LHCN-M2 (cell line): Measurements from ENCODE around the gene NR2E3. TPM values are rescaled to one million over a fixed set of nuclear protein-coding genes. Genes with fewer than 3 reads are reported as not detected.
A peak's percentile ranks its signal among the peaks of the same experiment; 100 is the strongest.

Experiments
- DNase-seq: peaks from one replicate; pipeline ENCODE4 v3.0.0-alpha.2; 2012; ENCODE audit warnings: low read depth
- total RNA-seq: library from RNA; depleted of rRNA; stranded (reverse); fragments of >200 nt; gene quantifications from 2 replicates; pipeline ENCODE4 v1.2.3, GENCODE V29; 2014

The NR2E3 gene
- total RNA-seq, 1 experiment from 2014 or later: 0.06 TPM

DNA sequence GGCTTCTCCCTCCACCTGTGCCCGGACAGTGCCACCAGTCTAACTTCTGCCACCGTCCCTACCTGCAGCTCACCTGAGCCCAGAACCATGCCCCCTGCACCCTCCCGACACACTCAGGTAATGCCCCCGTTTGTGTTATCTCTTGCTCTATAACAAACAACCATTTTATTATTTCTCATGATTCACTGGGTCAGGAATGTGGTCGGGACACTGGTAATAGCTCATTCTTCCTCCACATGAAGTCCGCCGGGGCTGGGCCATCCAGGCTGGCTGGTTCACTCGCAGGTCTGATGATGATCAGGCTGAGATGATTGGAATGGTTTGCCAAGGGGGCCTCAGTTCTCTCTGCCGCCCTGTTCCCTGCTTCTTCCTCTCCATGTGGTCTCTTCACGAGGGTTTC is 20.3 kb upstream of the NR2E3 start:
- DNase-seq: peak; percentile 50

DNA sequence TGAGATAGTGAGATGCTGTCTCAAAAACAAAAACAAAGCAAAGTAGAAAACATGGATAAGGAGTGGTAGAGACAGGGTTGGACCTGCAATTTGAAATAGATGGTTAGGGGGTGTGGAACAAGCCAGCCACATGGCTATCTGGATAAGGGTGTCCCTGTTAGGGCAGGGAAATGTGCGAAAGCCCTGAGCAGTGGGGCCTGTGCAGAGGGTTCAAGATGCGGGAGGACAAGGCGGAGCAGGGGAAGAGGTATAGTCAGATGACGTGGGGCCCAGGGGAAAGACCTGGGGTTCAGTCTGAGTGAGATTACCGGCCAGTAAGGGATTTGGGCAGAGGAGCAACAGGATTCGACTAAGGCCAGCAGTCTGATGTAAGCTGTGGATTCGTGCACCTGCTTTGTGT is 18.4 kb upstream of the NR2E3 start:
- DNase-seq: no peak

- peak; percentile 86 for DNase-seq
Measured at GRCh38 chr15:71792521-71792920, 17.8 kb upstream of the NR2E3 start.

DNA sequence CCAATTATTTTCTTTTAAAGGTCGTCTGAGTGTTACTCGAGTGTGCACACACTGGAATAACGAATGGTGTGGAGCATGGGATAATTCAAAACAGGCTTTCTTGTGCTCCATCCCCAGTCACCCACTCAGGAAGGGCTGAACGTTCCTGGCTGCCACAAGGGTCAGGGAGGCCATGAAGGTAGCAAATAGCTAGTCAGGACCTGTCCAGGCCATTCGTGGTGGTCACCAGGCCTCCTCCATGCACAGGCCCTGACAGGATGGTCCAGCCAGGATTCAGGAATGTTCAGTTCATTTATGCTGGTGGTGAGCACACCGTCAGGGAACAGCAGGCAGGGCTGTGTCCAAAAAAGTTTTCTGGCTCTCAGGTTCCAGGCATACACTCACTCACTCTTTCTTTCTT is 11.7 kb upstream of the NR2E3 start:
- DNase-seq: no peak

- DNase-seq: no peak
Measured at GRCh38 chr15:71800190-71800589, 10.2 kb upstream of the NR2E3 start.

- peak; percentile 81 for DNase-seq
Measured at GRCh38 chr15:71800835-71801745, 9.3 kb upstream of the NR2E3 start.

DNA sequence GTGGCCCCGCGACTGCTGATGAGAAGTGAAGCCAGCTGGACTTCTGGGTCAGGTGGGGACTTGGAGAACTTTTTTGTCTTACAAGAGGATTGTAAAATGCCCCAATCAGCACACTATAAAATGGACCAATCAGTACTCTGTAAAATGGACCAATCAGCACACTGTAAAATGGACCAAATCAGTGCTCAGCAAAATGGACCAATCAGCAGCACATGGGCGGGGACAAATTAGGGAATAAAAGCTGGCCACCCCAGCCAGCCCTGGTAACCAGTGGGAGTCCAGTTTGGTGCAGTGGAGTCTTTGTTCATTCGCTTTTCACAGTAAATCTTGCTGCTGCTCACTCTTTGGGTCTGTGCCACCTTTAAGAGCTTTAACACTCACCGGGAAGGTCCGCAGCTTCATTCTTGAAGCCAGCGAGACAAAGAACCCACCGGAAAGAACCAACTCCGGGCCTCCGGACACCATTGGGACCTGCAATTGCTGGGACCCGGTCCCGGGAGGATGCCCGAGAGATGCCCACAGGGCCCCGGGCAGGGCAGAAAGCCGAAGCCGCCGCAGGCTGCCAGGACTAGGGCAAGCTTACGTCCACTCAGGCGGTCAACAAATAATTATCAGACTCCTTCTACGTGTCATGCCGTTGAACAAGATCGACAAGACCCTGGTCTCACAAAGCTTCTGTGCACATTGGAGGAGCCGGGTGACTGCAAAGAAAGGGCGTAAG is 8.3 kb upstream of the NR2E3 start:
- DNase-seq: no peak

DNA sequence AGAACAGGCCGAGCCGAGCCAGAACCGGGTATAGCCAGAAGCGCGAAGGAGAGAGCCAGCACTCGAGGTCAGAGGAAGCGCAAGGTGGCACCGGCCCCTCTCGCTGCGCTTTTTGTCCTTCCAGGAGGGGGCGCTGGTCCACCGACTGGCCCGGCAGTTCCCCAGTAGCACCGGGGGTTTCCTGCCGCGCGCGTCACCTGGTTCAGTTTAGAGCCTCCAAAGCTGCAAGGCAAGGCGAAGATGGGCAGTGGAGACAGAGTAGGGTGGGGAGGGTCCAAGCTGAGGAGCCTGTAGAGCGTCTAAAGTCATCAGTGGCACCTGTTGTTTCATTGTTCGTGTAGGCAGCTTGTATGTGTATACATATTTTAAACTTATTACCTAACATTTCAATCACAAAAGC is 7.6 kb upstream of the NR2E3 start:
- no peak for DNase-seq

DNA sequence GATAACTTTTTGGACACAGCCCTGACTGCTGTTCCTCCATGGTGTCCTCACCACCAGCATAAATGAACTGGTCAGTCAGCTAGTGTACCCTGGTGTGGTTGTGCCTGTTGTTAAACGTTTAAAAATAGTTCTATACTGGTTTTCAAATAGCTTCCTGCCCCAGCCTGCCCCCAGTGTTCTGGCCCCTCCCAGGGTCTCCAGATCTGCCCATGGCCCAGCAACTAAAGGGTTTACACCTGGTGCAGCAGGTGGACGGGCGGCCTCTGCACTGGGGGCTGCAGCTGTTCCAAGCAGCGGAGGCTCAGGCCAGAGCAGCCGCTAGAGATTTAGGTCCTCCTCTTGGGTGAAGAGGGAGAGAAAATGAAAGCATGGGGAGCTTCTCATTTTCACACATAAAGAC is 6.1 kb upstream of the NR2E3 start:
- peak; percentile 12 for DNase-seq

DNA sequence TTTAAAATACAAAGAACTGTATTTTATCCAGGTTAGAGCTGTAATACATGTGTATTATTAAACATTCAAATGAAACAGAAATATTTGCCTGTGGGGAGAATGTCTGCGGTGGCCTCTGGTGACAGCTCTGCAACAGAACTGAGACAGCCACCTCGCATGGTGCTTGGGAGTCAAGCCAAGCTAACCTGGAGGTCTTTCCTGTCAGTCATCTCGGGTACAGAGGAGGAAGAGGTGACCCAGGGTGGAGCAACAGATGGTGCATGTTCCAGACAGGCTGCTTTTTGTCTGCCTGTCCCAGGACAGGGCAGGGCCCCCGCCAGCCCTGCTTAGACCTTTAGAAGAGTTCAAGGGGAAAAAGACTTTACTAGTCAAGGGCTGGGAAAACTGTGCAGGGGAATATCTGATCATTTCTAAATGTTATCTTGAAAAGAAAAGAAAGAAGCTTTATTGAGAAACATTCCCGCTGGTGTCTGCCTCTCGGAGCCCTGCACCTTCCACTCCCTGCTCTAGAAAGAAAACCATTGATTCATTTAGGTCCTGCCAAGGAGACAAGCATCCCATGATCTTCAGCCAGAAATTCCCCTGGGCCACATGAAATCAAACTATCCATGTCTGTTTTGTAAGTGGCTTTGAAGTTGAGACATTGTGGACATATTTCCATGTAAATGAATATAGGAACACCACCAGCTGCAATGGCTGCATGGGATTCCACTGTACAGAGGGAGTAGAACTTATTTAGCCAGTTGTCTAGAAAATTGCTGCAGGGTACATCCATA is 5.5 kb upstream of the NR2E3 start:
- no peak for DNase-seq

DNA sequence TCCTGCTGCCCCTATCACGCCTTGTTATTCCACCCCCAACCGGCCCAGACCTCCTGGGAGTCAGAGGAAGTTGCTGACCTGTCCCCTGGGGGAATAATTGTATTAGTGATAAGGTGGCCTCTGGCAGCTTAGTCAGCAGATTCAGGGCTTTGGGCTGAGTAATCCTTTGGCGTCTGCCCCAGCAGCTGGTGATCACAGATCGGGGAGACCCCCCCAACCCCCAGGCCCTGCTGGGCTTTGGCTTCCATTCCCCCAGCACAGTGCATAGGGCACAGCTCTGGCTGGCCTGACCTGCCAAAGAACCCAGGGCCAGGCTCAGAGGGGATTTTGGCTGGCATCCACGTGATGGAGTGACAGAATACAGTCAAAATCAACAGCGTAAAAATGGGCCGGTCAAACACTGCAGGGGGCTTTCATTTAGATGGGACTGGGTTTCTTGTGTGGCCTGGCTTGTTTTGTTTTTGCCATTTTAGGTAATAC is 3.9 kb upstream of the NR2E3 start:
- DNase-seq: peak; percentile 62

DNA sequence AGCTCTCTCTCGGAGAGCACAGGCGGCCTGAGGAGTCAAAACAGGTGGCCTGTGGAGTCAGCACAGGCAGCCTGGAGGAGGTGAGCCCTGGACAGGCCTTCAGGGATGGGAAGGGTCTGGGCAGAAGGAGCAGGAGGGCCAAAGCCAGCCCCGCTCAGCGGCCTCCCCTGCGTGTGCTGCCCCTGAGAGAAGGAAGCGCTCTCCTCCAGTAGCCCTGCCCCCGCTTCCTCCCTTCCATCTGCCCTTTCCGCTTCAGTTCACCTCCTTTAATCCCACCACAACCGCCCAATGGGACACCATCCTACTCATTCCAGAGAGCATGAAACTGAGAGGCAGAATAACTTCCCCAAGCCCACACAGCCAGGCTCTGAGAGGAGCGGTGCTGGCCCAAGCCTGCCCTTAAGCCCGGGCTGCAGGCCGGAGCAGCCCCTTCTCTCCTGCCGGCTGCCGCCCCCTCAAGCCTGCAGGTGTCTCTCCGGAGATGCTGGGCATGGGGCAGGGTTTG is 3.2 kb upstream of the NR2E3 start:
- no peak for DNase-seq

GRCh38 chr15:71807691-71808091 is 2.7 kb upstream of the NR2E3 start:
- DNase-seq: peak; percentile 63

GRCh38 chr15:71808311-71809020 is 1.9 kb upstream of the NR2E3 start:
- no peak for DNase-seq

DNA sequence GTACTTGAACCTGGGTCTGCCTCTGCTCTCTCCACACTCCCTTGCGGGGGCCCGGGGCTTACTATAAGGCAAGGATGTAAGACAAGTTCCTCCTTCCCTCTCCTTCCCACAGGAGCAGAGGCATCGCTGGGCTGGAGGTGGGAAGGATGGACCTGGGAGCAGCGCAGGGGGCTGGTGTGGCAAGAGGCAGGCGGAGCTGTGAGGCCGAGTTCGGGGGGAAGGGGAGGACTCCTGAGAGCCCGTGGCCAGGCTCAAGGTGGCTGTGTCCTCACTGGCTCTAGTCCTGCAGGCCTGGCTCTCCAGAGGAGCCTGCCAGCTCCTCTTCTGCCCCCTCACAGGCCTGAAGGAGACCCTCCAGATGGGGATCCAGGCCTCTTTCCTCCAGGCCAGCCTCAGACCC is 1.0 kb upstream of the NR2E3 start:
- DNase-seq: no peak

DNA sequence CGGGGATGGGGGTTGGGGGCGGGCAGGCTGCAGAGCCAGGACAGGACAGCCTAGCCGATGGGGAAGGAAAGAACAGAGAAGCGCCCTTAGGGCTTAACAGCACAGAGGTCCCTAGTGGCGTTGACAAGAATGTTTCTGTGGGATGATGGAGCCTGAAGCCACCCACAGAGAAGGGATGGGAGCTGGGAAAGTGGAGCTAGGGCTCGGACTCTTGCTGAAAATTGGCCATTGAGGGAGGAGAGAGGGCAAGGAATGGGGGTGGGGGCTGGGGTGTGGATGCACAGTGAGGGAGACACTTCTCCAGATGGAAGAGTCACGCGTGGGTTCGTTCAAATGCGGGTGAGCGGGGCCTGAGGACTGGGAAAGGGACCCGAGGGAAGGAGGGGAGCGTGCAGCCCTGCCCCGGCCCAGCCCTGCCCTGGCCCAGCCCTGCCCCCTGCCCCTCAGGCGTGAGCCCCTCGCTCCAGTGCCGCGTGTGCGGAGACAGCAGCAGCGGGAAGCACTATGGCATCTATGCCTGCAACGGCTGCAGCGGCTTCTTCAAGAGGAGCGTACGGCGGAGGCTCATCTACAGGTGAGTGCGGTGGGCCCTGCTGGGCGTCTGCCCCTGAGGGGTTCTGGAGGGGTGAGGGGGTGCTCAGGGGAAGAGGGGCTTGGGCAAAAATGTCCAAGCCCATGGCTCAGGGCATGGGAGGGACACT is 832 bp downstream of the NR2E3 start:
- no peak for DNase-seq

GRCh38 chr15:71811752-71812735 is 1.7 kb downstream of the NR2E3 start:
- DNase-seq: no peak

DNA sequence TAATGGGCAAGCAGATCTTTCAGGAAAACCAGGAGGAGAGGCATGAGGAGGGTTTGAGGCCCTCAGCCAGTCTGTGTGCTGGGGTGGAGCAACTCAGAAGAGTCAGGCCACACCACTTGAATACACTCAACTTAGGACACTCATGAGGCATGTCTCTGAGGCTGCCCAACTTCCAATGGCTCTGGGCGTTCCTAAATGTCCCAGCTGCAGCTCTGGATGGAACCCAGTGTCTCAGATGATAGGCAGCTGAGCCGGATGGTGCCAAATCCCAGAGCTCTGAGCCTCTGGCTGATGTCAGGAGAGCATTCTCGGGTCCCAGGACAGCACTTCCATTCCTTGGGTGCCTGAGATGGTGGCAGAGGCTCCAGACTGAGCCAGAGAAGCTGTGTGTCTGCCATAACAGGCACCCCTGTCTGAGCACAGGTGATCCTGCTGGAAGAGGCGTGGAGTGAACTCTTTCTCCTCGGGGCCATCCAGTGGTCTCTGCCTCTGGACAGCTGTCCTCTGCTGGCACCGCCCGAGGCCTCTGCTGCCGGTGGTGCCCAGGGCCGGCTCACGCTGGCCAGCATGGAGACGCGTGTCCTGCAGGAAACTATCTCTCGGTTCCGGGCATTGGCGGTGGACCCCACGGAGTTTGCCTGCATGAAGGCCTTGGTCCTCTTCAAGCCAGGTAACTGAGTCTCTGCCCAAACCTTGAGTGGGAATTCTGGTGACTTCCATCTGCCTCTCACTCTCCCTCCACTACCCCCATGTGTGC is 2.8 kb downstream of the NR2E3 start:
- DNase-seq: no peak
